ENCODE data around the gene TECTA. TPM values are rescaled to one million over a fixed set of nuclear protein-coding genes. Genes with fewer than 3 reads are reported as not detected.

The TECTA gene
- total RNA-seq, 1 experiment from 2014 or later: 0.41 TPM

DNA sequence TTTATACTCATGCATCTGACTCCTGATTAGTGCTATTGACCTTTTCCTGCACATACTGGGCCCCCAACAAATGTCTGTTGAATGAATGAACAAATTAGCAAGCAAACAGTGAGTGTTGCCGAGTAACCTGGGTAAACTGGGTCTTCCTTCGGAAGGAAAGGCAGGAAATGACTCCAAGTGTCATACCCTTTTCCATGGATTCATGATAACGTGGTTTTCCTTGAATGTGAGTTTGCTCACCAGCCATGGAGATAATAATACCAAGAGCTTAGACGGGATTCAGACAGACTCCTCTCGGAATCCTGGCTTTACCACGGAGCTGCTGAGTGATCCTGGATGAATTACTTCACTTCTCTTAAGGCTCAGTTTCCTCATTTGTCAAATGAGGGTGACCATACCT, 16.7 kb downstream of the TECTA start:
- H3K27ac Mint-ChIP-seq (ENCODE audit: unreplicated experiment): no peak overlapping the region
- no peaks in the 10 kb centered on the region for H3K36me3 ChIP-seq (ENCODE audit: control insufficient read depth, insufficient read depth, low read length)
- CTCF ChIA-PET: no interaction called here
- H3K4me3 Mint-ChIP-seq (ENCODE audit: unreplicated experiment): no peak overlapping the region
- H3K36me3 Mint-ChIP-seq (ENCODE audit: insufficient read depth, unreplicated experiment): no peaks in the 10 kb centered on the region
- H3K27me3 Mint-ChIP-seq (ENCODE audit: insufficient read depth, unreplicated experiment): peaks cover 9% of the 10 kb centered on the region
- no peak for DNase-seq
- no peaks in the 10 kb centered on the region for H3K4me1 Mint-ChIP-seq (ENCODE audit: low read depth, unreplicated experiment)
- BruUV-seq (replicated peaks): no TSS peak
- no peaks in the 10 kb centered on the region for H3K27me3 ChIP-seq (replicated peaks; ENCODE audit: control insufficient read depth, insufficient read depth, low read length)
- peaks cover 5% of the 10 kb centered on the region for H3K9me3 ChIP-seq
- no peak for TF ChIP-seq CTCF (IDR thresholded peaks at IDR 0.05; ENCODE audit: insufficient read depth in 1 of 2, low read depth in 1 of 2, low read length in 1 of 2, severe bottlenecking in 1 of 2, unreplicated experiment in 1 of 2)
- intact Hi-C loops (cut with micrococcal nuclease; ENCODE audit: unreplicated experiment): loop anchor here (2.0 kb wide), 1 partner anchor 473 kb away; no protein-coding TSS in a partner anchor
- H3K4me1 ChIP-seq: no peaks in the 10 kb centered on the region
- POLR2A ChIA-PET: no interaction called here
- no peak overlapping the region for H3K4me3 ChIP-seq (ENCODE audit: low read depth, low read length)
- H3K9me3 Mint-ChIP-seq (ENCODE audit: unreplicated experiment): no peaks in the 10 kb centered on the region

DNA sequence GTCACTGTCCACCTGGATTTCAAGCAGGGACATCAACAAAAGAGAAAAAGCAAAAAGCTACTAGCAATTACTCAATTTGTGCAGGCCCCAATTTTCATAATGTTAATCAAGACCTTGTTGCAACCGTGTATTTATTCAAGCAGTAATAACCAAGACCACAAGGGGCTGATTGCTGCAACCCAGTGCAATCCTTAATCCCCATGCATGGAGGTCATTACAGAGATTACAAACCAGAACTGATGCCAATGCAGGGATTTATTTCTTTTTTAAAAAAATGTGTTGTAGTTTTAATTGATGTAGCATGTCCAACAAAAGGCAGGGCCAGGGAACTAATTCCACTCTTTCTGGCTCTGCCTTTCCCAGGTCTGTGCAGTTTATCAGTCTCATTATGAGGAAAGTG, 18.4 kb downstream of the TECTA start:
- peak in 1 of 2 experiments; percentile 20 for DNase-seq
- TF ChIP-seq CTCF (IDR thresholded peaks at IDR 0.05; ENCODE audit: insufficient read depth in 1 of 2, low read depth in 1 of 2, low read length in 1 of 2, severe bottlenecking in 1 of 2, unreplicated experiment in 1 of 2): peak; percentile 22 to 42
- H3K27me3 ChIP-seq (replicated peaks; ENCODE audit: control insufficient read depth, insufficient read depth, low read length): no peaks in the 10 kb centered on the region
- H3K27ac Mint-ChIP-seq (ENCODE audit: unreplicated experiment): no peak overlapping the region
- no peaks in the 10 kb centered on the region for H3K4me1 Mint-ChIP-seq (ENCODE audit: low read depth, unreplicated experiment)
- no TSS peak for BruUV-seq (replicated peaks)
- H3K27me3 Mint-ChIP-seq (ENCODE audit: insufficient read depth, unreplicated experiment): peaks cover 11% of the 10 kb centered on the region
- H3K36me3 ChIP-seq (ENCODE audit: control insufficient read depth, insufficient read depth, low read length): no peaks in the 10 kb centered on the region
- intact Hi-C loops (cut with micrococcal nuclease; ENCODE audit: unreplicated experiment): loop anchor here (2.0 kb wide), 1 partner anchor 471 kb away; no protein-coding TSS in a partner anchor
- CTCF ChIA-PET: interaction anchor here (0.7 to 2.5 kb wide), 2 partner anchors 75 to 95 kb away, joined by 3 to 10 read pairs; no protein-coding TSS in a partner anchor
- no peak overlapping the region for H3K4me3 Mint-ChIP-seq (ENCODE audit: unreplicated experiment)
- H3K9me3 ChIP-seq: peaks cover 5% of the 10 kb centered on the region
- H3K9me3 Mint-ChIP-seq (ENCODE audit: unreplicated experiment): peaks cover 15% of the 10 kb centered on the region
- H3K36me3 Mint-ChIP-seq (ENCODE audit: insufficient read depth, unreplicated experiment): no peaks in the 10 kb centered on the region
- no peak overlapping the region for H3K4me3 ChIP-seq (ENCODE audit: low read depth, low read length)
- H3K4me1 ChIP-seq: no peaks in the 10 kb centered on the region
- POLR2A ChIA-PET: no interaction called here

GRCh38 chr11:121122328-121122727, 21.3 kb downstream of the TECTA start:
- BruUV-seq (replicated peaks): no TSS peak
- Mint-ChIP-seq H3K9me3 (ENCODE audit: unreplicated experiment) (peaks cover 15% of the 10 kb centered on the region), H3K4me1 (ENCODE audit: low read depth, unreplicated experiment) (no peaks in the 10 kb centered on the region), H3K27me3 (ENCODE audit: insufficient read depth, unreplicated experiment) (peaks cover 6% of the 10 kb centered on the region), H3K4me3 (ENCODE audit: unreplicated experiment) (no peak overlapping the region), H3K27ac (ENCODE audit: unreplicated experiment) (no peak overlapping the region), H3K36me3 (ENCODE audit: insufficient read depth, unreplicated experiment) (no peaks in the 10 kb centered on the region)
- Histone ChIP-seq H3K4me1 (no peaks in the 10 kb centered on the region), H3K27me3 (replicated peaks; ENCODE audit: control insufficient read depth, insufficient read depth, low read length) (no peaks in the 10 kb centered on the region), H3K36me3 (ENCODE audit: control insufficient read depth, insufficient read depth, low read length) (no peaks in the 10 kb centered on the region), H3K9me3 (peaks cover 5% of the 10 kb centered on the region), H3K4me3 (ENCODE audit: low read depth, low read length) (no peak overlapping the region)
- DNase-seq: no peak
- CTCF ChIA-PET: no interaction called here
- POLR2A ChIA-PET: no interaction called here
- TF ChIP-seq CTCF (IDR thresholded peaks at IDR 0.05; ENCODE audit: insufficient read depth in 1 of 2, low read depth in 1 of 2, low read length in 1 of 2, severe bottlenecking in 1 of 2, unreplicated experiment in 1 of 2): no peak
- intact Hi-C loops (cut with micrococcal nuclease; ENCODE audit: unreplicated experiment): no loop called here

Data from Caco-2 (cell line).